ENCODE measurements around the gene IFT88. TPM values are rescaled to one million over a fixed set of nuclear protein-coding genes. Genes with fewer than 3 reads are reported as not detected.

Gene IFT88
- polyA plus RNA-seq, 1 donor from 2014 or later, result 32.7 TPM

- H3K9me2 ChIP-seq (ENCODE audit: insufficient read depth, low read length), result no peaks in the 10 kb centered on the region
- H4K20me1 ChIP-seq (ENCODE audit: insufficient read depth), result no peaks in the 10 kb centered on the region
- no peaks in the 10 kb centered on the region for H3F3A ChIP-seq (ENCODE audit: insufficient read depth, low read length, poor library complexity, severe bottlenecking)
- no peaks in the 10 kb centered on the region for H3K36me3 ChIP-seq (ENCODE audit: insufficient read depth, low read length)
- peak overlapping the region; percentile 84 for H3K9ac ChIP-seq (ENCODE audit: low read length)
- peak overlapping the region; percentile 65 for H2AFZ ChIP-seq (ENCODE audit: low read depth, low read length)
- H3K9me3 ChIP-seq (ENCODE audit: low read length), result no peaks in the 10 kb centered on the region
- H3K27me3 ChIP-seq (ENCODE audit: insufficient read depth, low read depth, low read length), result no peaks in the 10 kb centered on the region
- peak overlapping the region; percentile 97 for H3K4me3 ChIP-seq (ENCODE audit: low read length)
- TF ChIP-seq EP300 (conservative IDR thresholded peaks at IDR 0.05; ENCODE audit: poor library complexity, severe bottlenecking) (no peak), REST (IDR thresholded peaks at IDR 0.05; ENCODE audit: borderline replicate concordance) (no peak), POLR2AphosphoS5 (IDR thresholded peaks at IDR 0.05) (no peak), EZH2 (IDR thresholded peaks at IDR 0.05; ENCODE audit: borderline replicate concordance, insufficient read depth, low read length, poor library complexity, severe bottlenecking) (no peak), RAD21 (conservative IDR thresholded peaks at IDR 0.05) (no peak), MXI1 (conservative IDR thresholded peaks at IDR 0.05; ENCODE audit: poor library complexity, severe bottlenecking) (no peak), CTCF (IDR thresholded peaks at IDR 0.05; ENCODE audit: poor library complexity, severe bottlenecking) (no peak), TAF1 (IDR thresholded peaks at IDR 0.05; ENCODE audit: low read depth) (no peak), SMC3 (conservative IDR thresholded peaks at IDR 0.05; ENCODE audit: poor library complexity) (no peak)
- H3K4me2 ChIP-seq (ENCODE audit: low read length), result peak overlapping the region; percentile 72
- no peaks in the 10 kb centered on the region for H3K79me2 ChIP-seq (replicated peaks; ENCODE audit: insufficient read depth, low read length)
- H3K27ac ChIP-seq (ENCODE audit: low read length), result peak overlapping the region; percentile 57
These were observed 135.6 kb downstream of the IFT88 start for GRCh38 chr13:20702530-20702914.

- peak within 1 kb of the TSS; percentile 97 for H3K4me3 ChIP-seq (ENCODE audit: low read length)
- peak within 1 kb of the TSS; percentile 72 for H3K4me2 ChIP-seq (ENCODE audit: low read length)
- peak within 1 kb of the TSS; percentile 65 for H2AFZ ChIP-seq (ENCODE audit: low read depth, low read length)
- peak within 1 kb of the TSS; percentile 84 for H3K9ac ChIP-seq (ENCODE audit: low read length)
- H3K79me2 ChIP-seq (replicated peaks; ENCODE audit: insufficient read depth, low read length), result no peaks in the 10 kb centered on the region
- H4K20me1 ChIP-seq (ENCODE audit: insufficient read depth), result no peaks in the 10 kb centered on the region
- no peaks in the 10 kb centered on the region for H3F3A ChIP-seq (ENCODE audit: insufficient read depth, low read length, poor library complexity, severe bottlenecking)
- H3K9me3 ChIP-seq (ENCODE audit: low read length), result no peaks in the 10 kb centered on the region
- H3K9me2 ChIP-seq (ENCODE audit: insufficient read depth, low read length), result no peaks in the 10 kb centered on the region
- TF ChIP-seq CTCF (IDR thresholded peaks at IDR 0.05; ENCODE audit: poor library complexity, severe bottlenecking) (peak; percentile 37), MXI1 (conservative IDR thresholded peaks at IDR 0.05; ENCODE audit: poor library complexity, severe bottlenecking) (peak; percentile 48), POLR2AphosphoS5 (IDR thresholded peaks at IDR 0.05) (peak; percentile 14), SMC3 (conservative IDR thresholded peaks at IDR 0.05; ENCODE audit: poor library complexity) (no peak), RAD21 (conservative IDR thresholded peaks at IDR 0.05) (peak; percentile 16), EZH2 (IDR thresholded peaks at IDR 0.05; ENCODE audit: borderline replicate concordance, insufficient read depth, low read length, poor library complexity, severe bottlenecking) (no peak), TAF1 (IDR thresholded peaks at IDR 0.05; ENCODE audit: low read depth) (no peak), EP300 (conservative IDR thresholded peaks at IDR 0.05; ENCODE audit: poor library complexity, severe bottlenecking) (no peak), REST (IDR thresholded peaks at IDR 0.05; ENCODE audit: borderline replicate concordance) (peak; percentile 19)
- H3K27ac ChIP-seq (ENCODE audit: low read length), result peak within 1 kb of the TSS; percentile 57
- no peaks in the 10 kb centered on the region for H3K36me3 ChIP-seq (ENCODE audit: insufficient read depth, low read length)
- H3K27me3 ChIP-seq (ENCODE audit: insufficient read depth, low read depth, low read length), result no peaks in the 10 kb centered on the region
These were observed 136.2 kb downstream of the IFT88 start, which contains the start of gene IL17D for GRCh38 chr13:20702915-20703779. Gene IL17D (plus strand): TSS chr13:20703699. CDS start chr13:20704002, 303 bp downstream.
